Measurements from ENCODE around the gene PEX12.

- TF ChIP-seq CTCF (IDR thresholded peaks at IDR 0.05; ENCODE audit: insufficient read depth, low read length) (no peak), SPI1 (IDR thresholded peaks at IDR 0.05; ENCODE audit: borderline replicate concordance, low read depth) (no peak), POLR2AphosphoS5 (IDR thresholded peaks at IDR 0.05; ENCODE audit: low read depth) (no peak), REST (IDR thresholded peaks at IDR 0.05; ENCODE audit: insufficient replicate concordance, low read depth) (no peak), GABPA (IDR thresholded peaks at IDR 0.05; ENCODE audit: low read depth) (no peak)
Measured at GRCh38 chr17:35597604-35598003, 19.2 kb upstream of the PEX12 start.
